Left ventricle myocardium inferior (tissue), 1 donor: ENCODE measurements around the gene ROR1. TPM values are rescaled to one million over a fixed set of nuclear protein-coding genes. Genes with fewer than 3 reads are reported as not detected.
"Not testable (repeated sequence)": the region's sequence is repeated elsewhere in the genome, so short reads cannot be mapped to it uniquely, and the experiment has no call there.

ENCODE experiments used
- DNase-seq: peaks from one replicate; pipeline ENCODE4 v3.0.0-alpha.2; 2020
- H3K27ac ChIP-seq: fragments of 200-600 bp; replicated peaks from 2 replicates; pipeline ENCODE4 v1.8.0; 2021
- H3K27me3 ChIP-seq: fragments of 200-600 bp; 2 replicates; pipeline ENCODE4 v1.8.0; 2021; ENCODE audit warnings: low read depth
- H3K36me3 ChIP-seq: fragments of 200-600 bp; 2 replicates; pipeline ENCODE4 v1.8.0; 2021
- H3K4me1 ChIP-seq: fragments of 200-600 bp; 2 replicates; pipeline ENCODE4 v1.8.0; 2021
- H3K4me3 ChIP-seq: fragments of 200-600 bp; 2 replicates; pipeline ENCODE4 v1.8.0; 2021; ENCODE audit warnings: mild to moderate bottlenecking, moderate library complexity
- H3K9me3 ChIP-seq: fragments of 200-600 bp; replicated peaks from 2 replicates; pipeline ENCODE4 v1.8.0; 2021
- intact Hi-C: fragments of 100-400 bp; cut with micrococcal nuclease; formaldehyde crosslinking; loops from one replicate; pipeline ENCODE4 v1.11.0; 2022
- total RNA-seq: library from RNA; stranded (reverse); fragmentation: NEBNext Ultra II Directional; extraction: Animal tissue kit (Norgen Biotek cat#: 25700); gene quantifications from one replicate; pipeline ENCODE4 v1.2.1, GENCODE V29; 2021
- TF ChIP-seq, protein P1 (sequence below): fragments of 200-600 bp; IDR thresholded peaks from 2 replicates; pipeline ENCODE4 v1.8.0; 2021; ENCODE audit warnings: antibody characterized with exemption, mild to moderate bottlenecking, borderline replicate concordance
- donor health status: DM: no; HTN: yes; CAD: no; lungs with severe emphysema.

ROR1 gene
- total RNA-seq, 1 donor from 2014 or later = 14.0 TPM

GRCh38 chr1:64100791-64101190 is 327.0 kb downstream of the ROR1 start:
- no peaks in the 10 kb centered on the region for H3K27me3 ChIP-seq
- no peak overlapping the region for H3K27ac ChIP-seq
- TF ChIP-seq, protein P1, sequence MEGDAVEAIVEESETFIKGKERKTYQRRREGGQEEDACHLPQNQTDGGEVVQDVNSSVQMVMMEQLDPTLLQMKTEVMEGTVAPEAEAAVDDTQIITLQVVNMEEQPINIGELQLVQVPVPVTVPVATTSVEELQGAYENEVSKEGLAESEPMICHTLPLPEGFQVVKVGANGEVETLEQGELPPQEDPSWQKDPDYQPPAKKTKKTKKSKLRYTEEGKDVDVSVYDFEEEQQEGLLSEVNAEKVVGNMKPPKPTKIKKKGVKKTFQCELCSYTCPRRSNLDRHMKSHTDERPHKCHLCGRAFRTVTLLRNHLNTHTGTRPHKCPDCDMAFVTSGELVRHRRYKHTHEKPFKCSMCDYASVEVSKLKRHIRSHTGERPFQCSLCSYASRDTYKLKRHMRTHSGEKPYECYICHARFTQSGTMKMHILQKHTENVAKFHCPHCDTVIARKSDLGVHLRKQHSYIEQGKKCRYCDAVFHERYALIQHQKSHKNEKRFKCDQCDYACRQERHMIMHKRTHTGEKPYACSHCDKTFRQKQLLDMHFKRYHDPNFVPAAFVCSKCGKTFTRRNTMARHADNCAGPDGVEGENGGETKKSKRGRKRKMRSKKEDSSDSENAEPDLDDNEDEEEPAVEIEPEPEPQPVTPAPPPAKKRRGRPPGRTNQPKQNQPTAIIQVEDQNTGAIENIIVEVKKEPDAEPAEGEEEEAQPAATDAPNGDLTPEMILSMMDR = no peak
- H3K36me3 ChIP-seq = no peaks in the 10 kb centered on the region
- no peaks in the 10 kb centered on the region for H3K9me3 ChIP-seq
- intact Hi-C loops = no loop called here
- no peak overlapping the region for H3K4me3 ChIP-seq
- no peak for DNase-seq
- H3K4me1 ChIP-seq = peaks cover 30% of the 10 kb centered on the region

GRCh38 chr1:64104585-64104984 is 330.8 kb downstream of the ROR1 start:
- H3K27ac ChIP-seq, H3K36me3 ChIP-seq, H3K4me1 ChIP-seq, DNase-seq, H3K9me3 ChIP-seq, H3K4me3 ChIP-seq, H3K27me3 ChIP-seq, intact Hi-C loops: not testable (repeated sequence)

- Histone ChIP-seq H3K36me3 (no peaks in the 10 kb centered on the region), H3K4me3 (no peak overlapping the region), H3K4me1 (no peaks in the 10 kb centered on the region), H3K27me3 (no peaks in the 10 kb centered on the region), H3K27ac (peak overlapping the region; percentile 14), H3K9me3 (no peaks in the 10 kb centered on the region)
- TF ChIP-seq, protein P1 = no peak
- no peak for DNase-seq
- intact Hi-C loops = no loop called here
Measured at GRCh38 chr1:64107118-64107519, 333.3 kb downstream of the ROR1 start.

DNA sequence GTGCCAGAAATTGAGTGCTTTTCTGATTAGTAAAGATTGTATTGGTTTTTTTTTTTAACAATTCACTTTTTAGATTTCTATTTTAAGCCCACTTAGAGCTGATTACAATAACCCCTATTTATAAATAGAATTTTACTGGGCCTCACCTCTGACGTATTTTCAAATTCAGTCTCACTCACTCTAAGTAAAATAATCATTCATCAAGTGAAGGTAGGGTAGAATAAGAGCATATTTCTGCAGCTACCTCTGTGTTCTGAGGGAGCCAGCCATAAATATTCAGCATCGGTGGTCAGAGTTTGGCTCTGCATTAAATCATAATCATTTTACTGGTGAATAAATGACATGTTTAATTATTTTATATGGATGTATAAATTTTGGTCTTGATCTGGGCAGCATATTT is 333.8 kb downstream of the ROR1 start:
- TF ChIP-seq, protein P1 = no peak
- Histone ChIP-seq H3K27ac (peak overlapping the region; percentile 14), H3K27me3 (no peaks in the 10 kb centered on the region), H3K9me3 (no peaks in the 10 kb centered on the region), H3K4me3 (no peak overlapping the region), H3K4me1 (no peaks in the 10 kb centered on the region), H3K36me3 (no peaks in the 10 kb centered on the region)
- no peak for DNase-seq
- intact Hi-C loops = no loop called here

- H3K4me1 ChIP-seq = peaks cover 8% of the 10 kb centered on the region
- intact Hi-C loops = no loop called here
- H3K27me3 ChIP-seq = no peaks in the 10 kb centered on the region
- DNase-seq = no peak
- H3K9me3 ChIP-seq = no peaks in the 10 kb centered on the region
- TF ChIP-seq, protein P1 = no peak
- no peaks in the 10 kb centered on the region for H3K36me3 ChIP-seq
- no peak overlapping the region for H3K27ac ChIP-seq
- no peak overlapping the region for H3K4me3 ChIP-seq
Measured at GRCh38 chr1:64110924-64111777, 337.3 kb downstream of the ROR1 start.

DNA sequence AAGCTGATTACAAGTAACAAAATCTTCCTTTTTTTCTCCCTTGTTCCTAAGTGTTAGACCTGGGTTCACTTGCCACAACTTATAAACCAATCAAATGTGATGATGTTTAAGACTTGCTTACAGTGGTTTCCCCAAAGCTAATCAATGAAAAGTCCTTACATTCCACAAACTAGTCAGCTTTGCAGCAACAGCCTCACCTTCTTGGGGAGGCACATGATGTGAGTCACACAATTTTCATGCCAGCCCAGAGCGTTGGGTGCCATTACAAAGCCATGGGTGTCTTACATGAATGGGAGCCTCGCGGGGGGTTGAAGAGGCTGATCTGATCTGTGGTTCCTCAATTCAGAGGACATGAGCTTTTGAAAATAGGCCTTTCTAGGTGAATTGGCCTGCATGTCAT is 338.0 kb downstream of the ROR1 start:
- no peaks in the 10 kb centered on the region for H3K27me3 ChIP-seq
- TF ChIP-seq, protein P1 = no peak
- H3K9me3 ChIP-seq = no peaks in the 10 kb centered on the region
- intact Hi-C loops = no loop called here
- no peaks in the 10 kb centered on the region for H3K36me3 ChIP-seq
- H3K4me1 ChIP-seq = peaks cover 14% of the 10 kb centered on the region
- H3K4me3 ChIP-seq = no peak overlapping the region
- DNase-seq = no peak
- no peak overlapping the region for H3K27ac ChIP-seq
